Type B pancreatic cell (in vitro differentiated cells): ENCODE measurements around the gene PLBD1. TPM values are rescaled to one million over a fixed set of nuclear protein-coding genes. Genes with fewer than 3 reads are reported as not detected.

ENCODE experiments used
- DNase-seq: peaks from one replicate; pipeline ENCODE4 v3.0.0; 2021; ENCODE audit warnings: mixed read lengths; ENCODE audit not compliant: unreplicated experiment; ENCODE audit errors: extremely low spot score
- H3K27ac Mint-ChIP-seq: 2 replicates; pipeline ENCODE4 v1.8.0; 2021; ENCODE audit warnings: mild to moderate bottlenecking, mixed read lengths
- H3K27me3 Mint-ChIP-seq: 2 replicates; pipeline ENCODE4 v1.8.0; 2021; ENCODE audit warnings: mixed read lengths
- H3K36me3 Mint-ChIP-seq: 2 replicates; pipeline ENCODE4 v1.8.0; 2021; ENCODE audit warnings: mixed read lengths
- H3K4me1 Mint-ChIP-seq: one replicate; pipeline ENCODE4 v1.8.0; 2021; ENCODE audit warnings: mixed read lengths; ENCODE audit not compliant: unreplicated experiment
- H3K4me3 Mint-ChIP-seq: 2 replicates; pipeline ENCODE4 v1.8.0; 2021; ENCODE audit warnings: mild to moderate bottlenecking, mixed read lengths
- H3K9me3 Mint-ChIP-seq: 2 replicates; pipeline ENCODE4 v1.8.0; 2021; ENCODE audit warnings: mixed read lengths
- CTCF ChIP-seq: fragments of 200-600 bp; sonication (generic); conservative IDR thresholded peaks from 2 replicates; pipeline ENCODE4 v1.5.0; 2021; ENCODE audit warnings: antibody characterized with exemption, mild to moderate bottlenecking
- total RNA-seq: library from RNA; stranded (reverse); gene quantifications from 2 replicates; pipeline ENCODE4 v1.2.1, GENCODE V29; 2021; ENCODE audit warnings: low replicate concordance

The PLBD1 gene
- total RNA-seq, 1 donor from 2014 or later: 21.1 TPM

- DNase-seq: no peak
- H3K27ac Mint-ChIP-seq: no peak overlapping the region
- no peak overlapping the region for H3K4me3 Mint-ChIP-seq
- no peak for TF ChIP-seq CTCF
- H3K9me3 Mint-ChIP-seq: peaks cover 4% of the 10 kb centered on the region
- no peaks in the 10 kb centered on the region for H3K4me1 Mint-ChIP-seq
- no peaks in the 10 kb centered on the region for H3K27me3 Mint-ChIP-seq
- H3K36me3 Mint-ChIP-seq: peaks cover 79% of the 10 kb centered on the region
Measured at GRCh38 chr12:14495326-14495725, 72.4 kb downstream of the PLBD1 start.

GRCh38 chr12:14482886-14483285 lies 84.8 kb downstream of the PLBD1 start:
- H3K27ac Mint-ChIP-seq: peak overlapping the region; percentile 44
- no peak for DNase-seq
- H3K36me3 Mint-ChIP-seq: peaks cover 83% of the 10 kb centered on the region
- no peak overlapping the region for H3K4me3 Mint-ChIP-seq
- H3K27me3 Mint-ChIP-seq: no peaks in the 10 kb centered on the region
- H3K4me1 Mint-ChIP-seq: no peaks in the 10 kb centered on the region
- peaks cover 4% of the 10 kb centered on the region for H3K9me3 Mint-ChIP-seq
- no peak for TF ChIP-seq CTCF

- no peak for TF ChIP-seq CTCF
- Mint-ChIP-seq H3K27ac (peak overlapping the region; percentile 42), H3K27me3 (no peaks in the 10 kb centered on the region), H3K36me3 (peaks cover 83% of the 10 kb centered on the region), H3K4me1 (no peaks in the 10 kb centered on the region), H3K9me3 (peaks cover 4% of the 10 kb centered on the region), H3K4me3 (no peak overlapping the region)
- DNase-seq: no peak
Measured at GRCh38 chr12:14482361-14482760, 85.3 kb downstream of the PLBD1 start.

- DNase-seq: no peak
- TF ChIP-seq CTCF: no peak
- H3K27ac Mint-ChIP-seq: no peak overlapping the region
- peaks cover 76% of the 10 kb centered on the region for H3K36me3 Mint-ChIP-seq
- H3K4me1 Mint-ChIP-seq: no peaks in the 10 kb centered on the region
- H3K9me3 Mint-ChIP-seq: peaks cover 4% of the 10 kb centered on the region
- no peaks in the 10 kb centered on the region for H3K27me3 Mint-ChIP-seq
- no peak overlapping the region for H3K4me3 Mint-ChIP-seq
Measured at GRCh38 chr12:14481201-14481600, 86.5 kb downstream of the PLBD1 start.

GRCh38 chr12:14479004-14479403 lies 88.7 kb downstream of the PLBD1 start:
- Mint-ChIP-seq H3K4me1 (no peaks in the 10 kb centered on the region), H3K27ac (no peak overlapping the region), H3K9me3 (no peaks in the 10 kb centered on the region), H3K27me3 (no peaks in the 10 kb centered on the region), H3K36me3 (peaks cover 78% of the 10 kb centered on the region), H3K4me3 (no peak overlapping the region)
- no peak for DNase-seq
- TF ChIP-seq CTCF: no peak

GRCh38 chr12:14473707-14474287 lies 93.9 kb downstream of the PLBD1 start:
- peaks cover 82% of the 10 kb centered on the region for H3K36me3 Mint-ChIP-seq
- no peak for DNase-seq
- H3K9me3 Mint-ChIP-seq: peaks cover 16% of the 10 kb centered on the region
- H3K27me3 Mint-ChIP-seq: no peaks in the 10 kb centered on the region
- no peaks in the 10 kb centered on the region for H3K4me1 Mint-ChIP-seq
- no peak overlapping the region for H3K4me3 Mint-ChIP-seq
- H3K27ac Mint-ChIP-seq: no peak overlapping the region
- no peak for TF ChIP-seq CTCF
